ENCODE data around the gene MOB1B.

The MOB1B gene

GRCh38 chr4:70992391-70992881 lies 90.3 kb downstream of the MOB1B start:
- TF ChIP-seq CTCF (IDR thresholded peaks at IDR 0.05; ENCODE audit: control insufficient read depth, insufficient read depth, low read depth, low read length, missing control alignments) = no peak
- peak overlapping the region; percentile 65 for H3K4me3 ChIP-seq (ENCODE audit: control insufficient read depth, low read depth, low read length)
- DNase-seq (ENCODE audit: low read depth) = no peak

DNA sequence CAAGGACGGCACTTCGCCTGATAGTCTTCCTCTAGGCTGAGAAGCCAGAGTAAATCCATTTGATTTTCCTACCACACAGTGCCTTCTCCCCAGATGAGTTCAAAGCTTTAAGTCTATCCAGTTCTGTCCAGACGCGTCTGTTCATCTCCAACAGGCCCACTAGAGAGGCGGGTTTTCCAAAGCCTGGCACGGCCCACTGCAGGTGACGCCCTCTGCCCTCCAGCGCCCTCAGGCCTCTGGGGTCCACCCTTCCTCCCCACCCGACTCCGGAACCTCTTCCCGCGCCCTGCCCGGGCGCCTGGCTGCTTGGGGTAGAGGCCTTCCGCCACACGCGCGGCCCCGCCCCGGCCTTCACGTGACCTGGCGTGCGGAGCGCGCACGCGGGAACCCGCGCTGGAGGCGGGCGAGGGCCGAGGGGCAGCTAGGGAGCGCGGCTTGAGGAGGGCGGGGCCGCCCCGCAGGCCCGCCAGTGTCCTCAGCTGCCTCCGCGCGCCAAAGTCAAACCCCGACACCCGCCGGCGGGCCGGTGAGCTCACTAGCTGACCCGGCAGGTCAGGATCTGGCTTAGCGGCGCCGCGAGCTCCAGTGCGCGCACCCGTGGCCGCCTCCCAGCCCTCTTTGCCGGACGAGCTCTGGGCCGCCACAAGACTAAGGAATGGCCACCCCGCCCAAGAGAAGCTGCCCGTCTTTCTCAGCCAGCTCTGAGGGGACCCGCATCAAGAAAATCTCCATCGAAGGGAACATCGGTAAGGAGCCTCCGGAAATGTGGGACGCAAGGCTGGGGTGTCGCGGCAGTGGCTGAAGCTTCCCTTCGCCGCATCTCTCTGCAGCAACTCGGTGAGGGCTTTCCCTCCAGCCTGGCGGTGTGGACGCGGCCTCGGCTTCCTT lies 91.3 kb downstream of the MOB1B start, which contains the start of gene DCK:
Gene DCK, plus strand, starts transcription at position 469 of the 888 bp plus-strand sequence. Its CDS starts 187 bp downstream, at position 656.
- peak within 1 kb of the TSS; percentile 65 for H3K4me3 ChIP-seq (ENCODE audit: control insufficient read depth, low read depth, low read length)
- TF ChIP-seq CTCF (IDR thresholded peaks at IDR 0.05; ENCODE audit: control insufficient read depth, insufficient read depth, low read depth, low read length, missing control alignments) = no peak
- peak; percentile 55 for DNase-seq (ENCODE audit: low read depth)

DNA sequence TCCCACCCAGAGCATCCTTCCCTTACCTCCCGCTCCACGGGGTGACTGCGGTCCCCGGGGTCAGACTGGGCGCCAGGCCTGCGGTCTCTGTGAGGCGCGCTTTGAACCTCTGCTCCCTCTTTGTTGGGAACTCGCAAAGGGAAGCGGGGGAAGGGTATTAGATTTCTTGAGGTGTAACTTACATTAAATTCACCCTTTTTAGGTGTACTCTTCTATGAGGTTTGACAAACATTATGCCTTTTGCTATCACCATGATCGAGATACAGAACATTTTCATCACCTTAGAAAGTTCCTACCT lies 91.8 kb downstream of the MOB1B start:
- TF ChIP-seq CTCF (IDR thresholded peaks at IDR 0.05; ENCODE audit: control insufficient read depth, insufficient read depth, low read depth, low read length, missing control alignments) = no peak
- DNase-seq (ENCODE audit: low read depth) = no peak
- H3K4me3 ChIP-seq (ENCODE audit: control insufficient read depth, low read depth, low read length) = peak overlapping the region; percentile 65

GRCh38 chr4:70994387-70995099 lies 92.4 kb downstream of the MOB1B start:
- TF ChIP-seq CTCF (IDR thresholded peaks at IDR 0.05; ENCODE audit: control insufficient read depth, insufficient read depth, low read depth, low read length, missing control alignments) = no peak
- no peak for DNase-seq (ENCODE audit: low read depth)
- H3K4me3 ChIP-seq (ENCODE audit: control insufficient read depth, low read depth, low read length) = peak overlapping the region; percentile 65

DNA sequence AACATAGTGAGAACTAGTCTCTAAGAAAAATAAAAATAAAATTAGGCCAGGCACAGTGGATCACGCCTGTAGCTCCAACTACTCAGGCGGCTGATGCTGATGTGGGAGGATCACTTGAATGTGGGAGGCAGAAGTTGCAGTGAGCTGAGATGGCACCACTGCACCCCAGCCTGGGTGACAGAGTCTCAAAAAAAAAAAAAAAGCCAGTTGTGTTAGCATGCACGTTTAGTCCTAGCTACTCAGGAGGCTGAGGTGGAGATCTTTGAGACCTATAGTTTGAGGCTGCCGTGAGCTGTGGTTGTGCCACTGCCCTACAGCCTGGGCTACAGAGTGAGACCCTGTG lies 93.8 kb downstream of the MOB1B start:
- no peak overlapping the region for H3K4me3 ChIP-seq (ENCODE audit: control insufficient read depth, low read depth, low read length)
- TF ChIP-seq CTCF (IDR thresholded peaks at IDR 0.05; ENCODE audit: control insufficient read depth, insufficient read depth, low read depth, low read length, missing control alignments) = no peak
- no peak for DNase-seq (ENCODE audit: low read depth)

GRCh38 chr4:70997036-70997435 lies 94.9 kb downstream of the MOB1B start:
- DNase-seq (ENCODE audit: low read depth) = no peak
- no peak overlapping the region for H3K4me3 ChIP-seq (ENCODE audit: control insufficient read depth, low read depth, low read length)
- TF ChIP-seq CTCF (IDR thresholded peaks at IDR 0.05; ENCODE audit: control insufficient read depth, insufficient read depth, low read depth, low read length, missing control alignments) = no peak

Measured in AG09309 (cell line).